ENCODE measurements around the gene MPHOSPH8. TPM values are rescaled to one million over a fixed set of nuclear protein-coding genes. Genes with fewer than 3 reads are reported as not detected.

Gene MPHOSPH8
- total and polyA plus RNA-seq, 2 of the 4 experiments (the other 2 are of a cell fraction) = 11.7 to 16.4 TPM

GRCh38 chr13:19673473-19674430 lies 40.3 kb downstream of the MPHOSPH8 start:
- DNase-seq (no peak), ATAC-seq (ENCODE audit: low read depth) (no peak)
- no peak overlapping the region for H2BK5ac ChIP-seq (ENCODE audit: low read depth, low read length, poor library complexity, severe bottlenecking)
- H3K27me3 ChIP-seq (ENCODE audit: control insufficient read depth, insufficient read depth, low read length) = no peaks in the 10 kb centered on the region
- no peak overlapping the region for H4K91ac ChIP-seq (ENCODE audit: insufficient read depth, low read depth, low read length)
- H3K4me3 ChIP-seq (ENCODE audit: insufficient read depth, low read depth, low read length) = no peak overlapping the region
- POLR2A ChIA-PET (ENCODE audit: unreplicated experiment) = no interaction called here
- TF ChIP-seq RCOR1 (IDR thresholded peaks at IDR 0.05; ENCODE audit: insufficient replicate concordance, low read length) = no peak
- TF ChIP-seq RAD21 (IDR thresholded peaks at IDR 0.05; ENCODE audit: low read length) = no peak
- no peak for TF ChIP-seq FOS (IDR thresholded peaks at IDR 0.05; ENCODE audit: low read depth, low read length)
- no peak for TF ChIP-seq NFE2L2 (IDR thresholded peaks at IDR 0.05; ENCODE audit: low read depth, low read length)
- TF ChIP-seq SMC3 (IDR thresholded peaks at IDR 0.05; ENCODE audit: low read depth, low read length) = no peak
- TF ChIP-seq USF2 (IDR thresholded peaks at IDR 0.05; ENCODE audit: low read depth, low read length) = no peak
- no peak for TF ChIP-seq ELK1 (IDR thresholded peaks at IDR 0.05; ENCODE audit: borderline replicate concordance, low read depth, low read length)
- no peak for TF ChIP-seq POLR2A (IDR thresholded peaks at IDR 0.05; ENCODE audit: low read depth, low read length)
- no peak for TF ChIP-seq CEBPB (IDR thresholded peaks at IDR 0.05; ENCODE audit: low read depth, low read length)
- TF ChIP-seq BHLHE40 (IDR thresholded peaks at IDR 0.05; ENCODE audit: low read depth, low read length) = no peak
- TF ChIP-seq MAZ (IDR thresholded peaks at IDR 0.05; ENCODE audit: borderline replicate concordance, low read depth, low read length) = no peak
- no peak for TF ChIP-seq CTCF (conservative IDR thresholded peaks at IDR 0.05; ENCODE audit: low read depth, low read length)
- TF ChIP-seq MAFK (IDR thresholded peaks at IDR 0.05; ENCODE audit: low read depth, low read length) = no peak
- no peak for TF ChIP-seq RFX5 (IDR thresholded peaks at IDR 0.05; ENCODE audit: low read depth, low read length)
- TF ChIP-seq CHD1 (IDR thresholded peaks at IDR 0.05; ENCODE audit: low read depth, low read length) = no peak
- no peak overlapping the region for H3K4ac ChIP-seq (ENCODE audit: low read depth, low read length)
- H3K36me3 ChIP-seq (ENCODE audit: control insufficient read depth, insufficient read depth, low read length) = peaks cover 53% of the 10 kb centered on the region
- H2AFZ ChIP-seq (replicated peaks; ENCODE audit: low read length, poor library complexity) = no peak overlapping the region
- H4K5ac ChIP-seq (ENCODE audit: low read depth, low read length) = no peak overlapping the region
- no peak overlapping the region for H3K27ac ChIP-seq (ENCODE audit: insufficient read depth, low read length)
- H2BK20ac ChIP-seq (ENCODE audit: low read depth, low read length) = no peak overlapping the region
- H3K4me1 ChIP-seq (ENCODE audit: control insufficient read depth, insufficient read depth, low read length) = peaks cover 3% of the 10 kb centered on the region
- H3K9ac ChIP-seq (ENCODE audit: low read depth, low read length) = no peak overlapping the region
- in situ Hi-C loops (cut with MboI; ENCODE audit: low sequenced_read_pairs) = loop anchor here (10.0 to 25.0 kb wide), 2 partner anchors 101 to 314 kb away; no protein-coding TSS in a partner anchor
- no peak overlapping the region for H4K8ac ChIP-seq (ENCODE audit: low read depth in 2 of 2, low read length in 2 of 2)
- H3K18ac ChIP-seq (ENCODE audit: low read depth, low read length) = no peak overlapping the region
- no peak overlapping the region for H3K23ac ChIP-seq (ENCODE audit: low read depth, low read length)
- H4K20me1 ChIP-seq (ENCODE audit: insufficient read depth, low read length) = no peaks in the 10 kb centered on the region
- dilution Hi-C loops (cut with HindIII; ENCODE audit: low sequenced_read_pairs, unreplicated experiment) = no loop called here
- H3K9me1 ChIP-seq (ENCODE audit: insufficient read depth, low read length) = peaks cover 5% of the 10 kb centered on the region
- H2BK15ac ChIP-seq (ENCODE audit: low read depth, low read length) = no peak overlapping the region
- no peak overlapping the region for H2AK9ac ChIP-seq (replicated peaks; ENCODE audit: low read depth, low read length, poor library complexity)
- H3K56ac ChIP-seq (ENCODE audit: extremely low read depth, insufficient read depth, low read length) = no peak overlapping the region
- no TSS peak for BruUV-seq (replicated peaks)
- CTCF ChIA-PET = no interaction called here
- 100% methylated on average over 2 of the region's 11 CpGs; no CpG with 5 or more reads in 1 of the 2 experiments for WGBS, 2 experiments (ENCODE audit: extremely low coverage in 2 of 2, insufficient read length in 1 of 2)
- no peak overlapping the region for H2BK120ac ChIP-seq (ENCODE audit: low read depth, low read length)
- no peaks in the 10 kb centered on the region for H3K9me3 ChIP-seq (ENCODE audit: control insufficient read depth, insufficient read depth, low read length)
- no peak overlapping the region for H3K14ac ChIP-seq (replicated peaks; ENCODE audit: low read depth, low read length)
- H3K79me1 ChIP-seq (ENCODE audit: low read depth in 1 of 2, low read length in 2 of 2) = peaks cover 5 to 20% of the 10 kb centered on the region in 2 experiments
- intact Hi-C loops (cut with micrococcal nuclease) = no loop called here
- no peak overlapping the region for H2AK5ac ChIP-seq (ENCODE audit: low read depth, low read length)
- H3K4me2 ChIP-seq (ENCODE audit: low read depth, low read length) = no peak overlapping the region
